Stimulated activated CD8-positive, alpha-beta memory T cell treated with anti-CD3 and anti-CD28 coated beads, Interleukin-7, amount 100 ng/mL, for 1 hour (primary cell): ENCODE results near the gene GDE1.

Experiments
- DNase-seq, 2 donors: peaks; one replicate each; pipeline ENCODE4 v3.0.0-alpha.2; 2020; ENCODE audit warnings: low read depth in 2 of 2

GDE1 gene

GRCh38 chr16:19486750-19487325 is 35.1 kb downstream of the GDE1 start:
- DNase-seq: no peak

DNA sequence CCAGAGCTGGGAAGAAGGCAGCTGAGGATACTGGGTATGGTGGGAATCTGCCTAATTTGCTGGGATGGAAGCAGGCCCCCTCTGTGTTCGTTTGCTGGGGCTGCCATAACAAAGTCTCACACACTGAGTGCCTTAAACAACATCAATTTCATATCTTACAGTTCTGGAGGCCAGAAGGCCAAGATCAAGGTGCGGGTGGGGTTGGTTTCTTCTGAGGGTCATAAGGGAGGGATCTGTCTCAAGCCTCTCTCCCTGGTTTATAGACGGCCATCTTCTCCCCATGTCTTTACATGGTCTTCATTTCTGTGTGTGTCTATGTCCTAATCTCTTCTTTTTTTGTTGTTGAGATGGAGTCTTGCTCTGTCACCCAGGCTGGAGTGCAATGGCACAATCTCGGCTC is 35.8 kb downstream of the GDE1 start:
- DNase-seq: no peak

GRCh38 chr16:19485611-19486010 is 36.3 kb downstream of the GDE1 start:
- DNase-seq: no peak

DNA sequence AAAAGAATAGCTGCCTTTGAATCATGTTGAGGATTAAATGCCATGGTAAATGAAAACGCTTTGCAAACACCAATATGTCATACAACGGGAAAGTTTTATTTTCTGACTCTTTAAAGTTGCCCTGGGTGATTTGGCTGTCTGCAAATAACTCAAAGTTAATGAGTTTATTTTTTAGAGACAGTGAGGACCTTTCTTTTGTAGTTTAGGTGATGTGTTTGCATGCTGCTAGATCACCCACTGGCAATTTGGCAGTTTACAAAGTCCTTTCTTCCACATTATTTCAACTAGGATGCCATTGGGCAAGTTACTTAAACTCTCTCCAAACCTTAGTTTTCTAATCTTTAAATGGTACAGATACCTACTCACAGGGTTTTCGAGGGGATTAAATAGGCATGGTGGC is 37.8 kb downstream of the GDE1 start:
- no peak for DNase-seq

GRCh38 chr16:19482291-19482690 is 39.6 kb downstream of the GDE1 start:
- no peak for DNase-seq

- DNase-seq: no peak
Observed at GRCh38 chr16:19481769-19482168, 40.1 kb downstream of the GDE1 start.

DNA sequence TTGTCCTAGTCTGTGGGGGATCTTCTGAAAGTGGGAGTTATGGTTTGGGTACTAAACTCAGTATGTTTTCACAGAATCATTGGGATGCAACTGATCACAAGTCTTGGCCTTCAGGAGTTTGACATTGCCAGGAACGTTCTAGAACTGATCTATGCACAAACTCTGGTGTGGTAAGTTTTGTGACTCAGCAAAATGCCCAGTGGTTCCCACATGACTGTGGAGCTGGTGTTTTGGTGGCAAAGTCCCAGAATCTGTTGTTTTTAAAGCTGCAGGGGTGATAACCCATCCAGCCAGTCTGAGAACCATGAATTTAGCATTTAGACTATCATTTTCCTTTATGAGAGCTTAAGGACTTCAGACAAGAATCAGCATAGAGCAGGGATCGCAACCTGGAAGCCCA is 40.6 kb downstream of the GDE1 start:
- DNase-seq: no peak

GRCh38 chr16:19479302-19479721 is 42.6 kb downstream of the GDE1 start:
- no peak for DNase-seq

GRCh38 chr16:19478505-19478904 is 43.4 kb downstream of the GDE1 start:
- no peak for DNase-seq

DNA sequence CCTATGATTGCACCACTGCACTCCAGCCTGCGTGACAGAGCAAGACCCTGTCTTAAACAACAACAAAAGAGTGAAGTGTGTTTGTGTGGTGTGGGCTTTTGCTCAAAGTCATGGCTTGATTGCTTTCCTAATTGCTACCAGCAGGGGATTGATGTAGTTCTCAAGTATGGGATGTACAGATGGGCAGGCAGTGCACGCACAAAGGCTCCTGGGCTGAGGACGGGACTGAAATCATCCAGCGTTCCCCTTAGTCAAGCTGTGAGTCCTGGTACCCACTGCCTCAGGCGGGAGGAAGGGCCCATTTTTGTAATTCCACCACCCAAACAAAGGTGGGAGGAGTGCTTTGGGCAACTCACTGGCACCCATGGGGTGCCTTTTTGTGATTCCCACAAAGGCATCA is 47.3 kb downstream of the GDE1 start:
- no peak for DNase-seq

- no peak for DNase-seq
Observed at GRCh38 chr16:19472482-19472881, 49.4 kb downstream of the GDE1 start.

DNA sequence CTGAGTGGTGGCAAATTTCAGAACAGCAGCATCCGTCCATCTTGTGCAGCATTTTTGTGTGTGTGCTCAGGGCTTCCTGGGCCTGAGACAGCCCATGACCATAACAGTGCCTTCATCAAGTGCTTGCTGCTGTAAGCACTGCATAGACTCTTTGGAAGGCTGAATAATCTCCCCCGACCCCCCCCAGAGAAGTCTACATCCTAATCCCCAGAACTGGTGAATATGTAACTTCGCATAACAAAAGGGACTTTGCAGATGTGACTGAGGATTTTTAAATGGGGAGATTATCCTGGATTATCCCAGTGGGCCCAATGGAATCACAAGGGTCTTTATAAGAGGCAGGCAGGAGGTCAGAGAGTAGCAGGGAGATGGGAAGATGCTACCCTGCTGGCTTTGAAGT is 53.6 kb downstream of the GDE1 start:
- DNase-seq: no peak

GRCh38 chr16:19463468-19464315 is 58.2 kb downstream of the GDE1 start:
- DNase-seq: no peak

GRCh38 chr16:19460397-19460796 is 61.5 kb downstream of the GDE1 start:
- no peak for DNase-seq

DNA sequence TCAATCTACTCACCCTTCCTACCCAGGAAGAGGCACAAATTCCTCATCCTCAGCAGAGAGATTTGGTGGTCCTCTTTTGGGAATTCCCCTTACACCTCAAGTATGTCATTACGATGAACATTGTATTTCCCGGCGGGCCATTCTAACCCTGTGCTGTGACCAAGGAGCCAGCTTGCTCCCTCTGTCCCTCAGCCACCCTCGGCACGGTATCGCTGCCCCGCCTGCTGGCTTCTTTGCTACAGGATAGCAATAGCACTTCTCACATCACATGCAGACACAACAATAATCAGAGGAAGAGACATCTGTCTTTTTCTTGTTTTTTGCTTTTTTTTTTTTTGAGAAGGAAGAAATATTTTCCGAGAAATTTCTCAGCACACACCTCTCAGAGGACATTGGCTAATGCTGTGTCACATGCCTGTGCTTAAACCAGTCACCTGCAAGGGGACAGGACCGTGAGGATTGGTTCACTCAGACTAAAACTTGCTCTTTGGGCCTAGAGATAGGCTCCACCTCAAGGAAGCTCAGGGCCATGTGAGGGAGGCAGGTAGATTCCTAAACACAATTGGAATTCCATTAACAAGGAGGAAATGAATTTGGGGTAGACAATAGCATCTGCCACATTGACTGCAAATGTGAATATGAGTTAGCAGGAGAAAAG is 63.0 kb downstream of the GDE1 start:
- DNase-seq: no peak
